Muscle of leg (tissue), 16 donors: ENCODE data around the gene FAM186B. TPM values are rescaled to one million over a fixed set of nuclear protein-coding genes. Genes with fewer than 3 reads are reported as not detected.
"Not testable (repeated sequence)": the region's sequence is repeated elsewhere in the genome, so short reads cannot be mapped to it uniquely, and the experiment has no call there.

ENCODE experiments used
- DNase-seq: peaks from one replicate; pipeline ENCODE4 v3.0.0; 2013
- H3K27ac ChIP-seq: one replicate; pipeline ENCODE4 v1.5.1; 2013; ENCODE audit warnings: mild to moderate bottlenecking, low read length, control low read depth
- H3K27me3 ChIP-seq: one replicate; pipeline ENCODE4 v1.6.1; 2013; ENCODE audit warnings: low read length; ENCODE audit not compliant: control insufficient read depth, insufficient read depth
- H3K36me3 ChIP-seq: one replicate; pipeline ENCODE4 v1.6.1; 2013; ENCODE audit warnings: low read length; ENCODE audit not compliant: control insufficient read depth, insufficient read depth
- H3K4me1 ChIP-seq: one replicate; pipeline ENCODE4 v1.6.1; 2013; ENCODE audit warnings: low read length; ENCODE audit not compliant: control insufficient read depth, insufficient read depth
- H3K4me3 ChIP-seq: one replicate; pipeline ENCODE4 v1.5.1; 2013; ENCODE audit warnings: low read length, control low read depth
- H3K9me3 ChIP-seq: replicated peaks from 2 replicates; pipeline ENCODE4 v1.6.1; 2013; ENCODE audit warnings: low read depth, low read length; ENCODE audit not compliant: control insufficient read depth
- WGBS: methylation state at CpG from one replicate; pipeline ENCODE4 v1.1.5; 2013; ENCODE audit warnings: missing lambda C conversion rate; ENCODE audit not compliant: insufficient coverage; 5-methylcytosine and 5-hydroxymethylcytosine counted together
- long read RNA-seq, 11 donors: transcript quantifications; one replicate each; lab custom pipeline, GENCODE V29; 2026
- polyA plus RNA-seq, 8 donors: library from polyadenylated mRNA; unstranded; fragments of 120-200 nt; gene quantifications; one replicate each; pipeline versions ENCODE4 v1.2.1 to v1.2.3, GENCODE V29; 2013; ENCODE audit warnings: inconsistent platforms in 1 of 8, low replicate concordance in 1 of 8; ENCODE audit not compliant: insufficient read length in 8 of 8, insufficient read depth in 1 of 8
- total RNA-seq: library from RNA; stranded (reverse); fragments of 120-200 nt; gene quantifications from one replicate; pipeline ENCODE4 v1.2.4, GENCODE V29; 2013

FAM186B gene
- 0.18 TPM for total RNA-seq
- 1 to 10 TPM in 4 of 8 donors, under 1 TPM in 4; 0.37 to 3.3 (median 1.1) TPM for polyA plus RNA-seq
- long read RNA-seq, donor 1: 0 reads
- long read RNA-seq, donor 2: 0 reads
- long read RNA-seq, donor 3: 0 reads
- long read RNA-seq, donor 4: 0 reads
- long read RNA-seq, donor 5: 0 reads
- long read RNA-seq, donor 6, partial matches to known transcripts: 8 of 8 reads
- long read RNA-seq, donor 6, other reads (novel, unspliced or antisense): 0 of 8 reads
- long read RNA-seq, donor 7: 0 reads
- long read RNA-seq, donor 8: 0 reads
- long read RNA-seq, donor 9: 0 reads
- long read RNA-seq, donor 10, partial matches to known transcripts: 8 of 8 reads
- long read RNA-seq, donor 10, other reads (novel, unspliced or antisense): 0 of 8 reads
- long read RNA-seq, donor 11: 0 reads

DNA sequence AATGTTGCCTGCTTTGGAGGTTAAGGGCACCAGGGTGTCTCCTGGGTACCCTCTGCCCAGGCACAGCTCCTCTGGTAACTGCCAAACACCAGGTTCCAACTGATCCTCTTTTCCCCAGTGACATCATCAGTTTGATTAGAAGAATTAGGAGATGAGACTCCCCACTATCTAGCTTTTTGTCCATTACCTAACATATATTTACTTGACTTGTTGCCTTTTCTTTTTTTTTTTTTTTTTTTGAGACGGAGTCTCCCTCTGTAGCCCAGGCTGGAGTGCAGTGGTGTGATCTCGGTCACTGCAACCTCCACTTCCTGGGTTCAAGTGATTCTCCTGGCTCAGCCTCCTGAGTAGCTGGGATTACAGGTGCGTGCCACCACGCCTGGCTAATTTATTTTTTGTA, at the start of gene FAM186B:
Gene FAM186B, minus strand, starts transcription at position 101 of the 400 bp plus-strand sequence. CDS start 162 bp downstream, outside the sequence.
- H3K9me3 ChIP-seq, H3K36me3 ChIP-seq, H3K27ac ChIP-seq: not testable (repeated sequence)

DNA sequence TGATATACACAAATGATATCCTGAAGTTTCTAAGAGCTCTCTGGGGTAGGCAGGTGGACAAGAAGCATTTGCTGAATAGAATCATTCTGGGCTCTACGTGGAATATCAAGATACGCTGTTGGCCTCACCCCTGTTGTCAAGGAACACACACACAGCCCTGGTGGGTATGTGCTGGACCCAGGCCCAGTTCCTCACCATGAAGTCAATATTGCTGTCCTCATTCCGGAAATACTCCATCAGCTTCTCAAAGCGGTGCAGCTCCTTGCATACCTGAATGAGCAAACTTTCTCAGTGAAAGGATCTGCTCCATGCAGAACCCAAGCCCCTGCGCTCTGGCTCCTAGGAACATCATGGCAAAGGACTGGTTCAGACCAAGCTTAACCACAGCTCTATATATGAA, 49.3 kb upstream of the FAM186B start:
- Histone ChIP-seq H3K27ac (no peak overlapping the region), H3K9me3 (no peaks in the 10 kb centered on the region), H3K36me3 (peaks cover 91% of the 10 kb centered on the region), H3K4me3 (no peak overlapping the region), H3K27me3 (no peaks in the 10 kb centered on the region), H3K4me1 (peaks cover 26% of the 10 kb centered on the region)
- DNase-seq: no peak
- 88% methylated on average over 3 of the region's 5 CpGs for whole genome bisulfite sequencing

More for the DNA sequence above, at the start of gene FAM186B:
- not testable (repeated sequence) for H3K4me3 ChIP-seq, H3K27me3 ChIP-seq, DNase-seq, H3K4me1 ChIP-seq
- no CpG with 5 or more reads among the region's 4 CpGs for WGBS

DNA sequence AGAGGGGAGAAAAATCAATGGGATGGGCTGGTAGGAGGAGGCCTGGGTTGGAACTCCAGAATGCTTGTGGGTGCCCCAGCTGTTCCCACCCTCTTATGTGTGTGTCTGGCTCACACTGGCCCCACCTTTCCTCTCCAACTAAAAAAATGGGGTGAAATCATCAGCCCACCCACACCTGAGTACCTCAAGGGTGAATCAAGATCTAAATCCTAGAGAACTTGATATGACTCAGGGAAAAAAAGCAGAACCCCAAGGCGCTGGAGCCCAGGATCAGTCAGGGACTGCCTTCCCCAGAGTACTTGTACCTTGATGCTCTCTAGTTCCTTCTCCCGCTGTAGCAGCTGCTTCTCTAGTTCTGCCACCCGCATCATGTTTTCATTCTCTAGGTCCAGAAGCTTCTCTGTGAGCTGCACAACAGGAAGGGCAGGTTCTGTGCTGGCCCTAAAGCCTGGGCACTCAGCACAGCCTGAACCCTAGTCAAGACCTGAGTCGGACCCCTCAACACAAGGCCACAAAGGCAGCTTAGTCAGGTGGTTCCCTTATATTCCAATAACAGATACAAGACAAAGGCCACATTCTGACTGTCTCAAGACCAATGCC, 47.6 kb upstream of the FAM186B start:
- Histone ChIP-seq H3K4me3 (no peak overlapping the region), H3K4me1 (peaks cover 38% of the 10 kb centered on the region), H3K27me3 (no peaks in the 10 kb centered on the region), H3K36me3 (peaks cover 96% of the 10 kb centered on the region), H3K9me3 (no peaks in the 10 kb centered on the region), H3K27ac (no peak overlapping the region)
- no peak for DNase-seq
- 91% methylated on average over 4 of the region's 4 CpGs for WGBS

GRCh38 chr12:49651855-49652254, 46.4 kb upstream of the FAM186B start:
- H3K36me3 ChIP-seq: peaks cover 90% of the 10 kb centered on the region
- WGBS: 57% methylated on average over 7 of the region's 8 CpGs
- H3K4me1 ChIP-seq: peaks cover 41% of the 10 kb centered on the region
- no peak overlapping the region for H3K27ac ChIP-seq
- H3K9me3 ChIP-seq: no peaks in the 10 kb centered on the region
- DNase-seq: no peak
- no peaks in the 10 kb centered on the region for H3K27me3 ChIP-seq
- H3K4me3 ChIP-seq: no peak overlapping the region

DNA sequence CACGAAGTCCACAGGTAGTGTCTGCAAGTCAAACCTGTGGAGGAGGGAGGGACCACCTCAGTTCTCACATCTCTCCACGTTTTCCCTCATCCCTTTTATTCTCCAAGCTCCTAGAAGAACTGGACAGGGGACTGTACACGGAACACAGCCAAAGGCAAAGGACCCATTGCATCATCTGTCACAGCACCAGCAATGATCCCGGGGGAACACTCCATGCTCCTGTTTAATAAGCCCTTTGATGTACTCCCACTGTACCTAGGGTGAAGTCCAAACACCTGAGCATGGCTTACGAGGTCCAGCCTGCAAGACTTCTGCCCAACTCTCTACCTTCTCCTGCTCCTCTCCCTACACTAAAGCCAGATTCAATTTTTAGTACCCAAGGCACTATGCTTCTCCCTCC, 44.5 kb upstream of the FAM186B start:
- no peak overlapping the region for H3K4me3 ChIP-seq
- H3K4me1 ChIP-seq: peaks cover 39% of the 10 kb centered on the region
- H3K27ac ChIP-seq: no peak overlapping the region
- H3K36me3 ChIP-seq: peaks cover 94% of the 10 kb centered on the region
- 90% methylated on average over 3 of the region's 5 CpGs for WGBS
- no peaks in the 10 kb centered on the region for H3K27me3 ChIP-seq
- H3K9me3 ChIP-seq: no peaks in the 10 kb centered on the region
- no peak for DNase-seq

DNA sequence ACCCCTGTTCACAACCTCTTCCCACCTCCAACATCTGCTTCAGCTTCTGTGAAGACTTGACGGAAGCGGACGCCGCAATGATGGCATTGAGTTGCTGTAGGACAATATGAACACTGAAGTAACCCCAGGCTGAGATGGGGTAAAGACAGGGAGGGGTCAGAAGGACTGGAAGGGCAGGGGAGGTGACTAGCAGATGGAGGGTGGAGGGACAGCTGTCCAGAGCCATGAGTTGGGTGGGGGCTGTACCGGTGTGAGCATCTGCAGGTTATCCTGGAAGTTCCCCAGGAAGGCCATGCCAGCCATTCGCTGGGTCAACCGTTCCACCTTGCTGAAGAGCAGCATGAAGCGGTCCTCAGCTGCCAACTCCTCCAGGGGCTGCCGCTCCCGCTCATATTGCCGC, 44.0 kb upstream of the FAM186B start:
- Histone ChIP-seq H3K4me3 (no peak overlapping the region), H3K27ac (peak overlapping the region; percentile 13), H3K27me3 (no peaks in the 10 kb centered on the region), H3K4me1 (peaks cover 42% of the 10 kb centered on the region), H3K9me3 (no peaks in the 10 kb centered on the region), H3K36me3 (peaks cover 93% of the 10 kb centered on the region)
- no peak for DNase-seq
- 92% methylated on average over 7 of the region's 11 CpGs for WGBS

- Histone ChIP-seq H3K27ac (no peak overlapping the region), H3K36me3 (peaks cover 94% of the 10 kb centered on the region), H3K4me3 (no peak overlapping the region), H3K9me3 (no peaks in the 10 kb centered on the region), H3K27me3 (no peaks in the 10 kb centered on the region), H3K4me1 (peaks cover 42% of the 10 kb centered on the region)
- no peak for DNase-seq
- no CpG with 5 or more reads among the region's 3 CpGs for WGBS
Observed at GRCh38 chr12:49648712-49649003, 43.2 kb upstream of the FAM186B start.

DNA sequence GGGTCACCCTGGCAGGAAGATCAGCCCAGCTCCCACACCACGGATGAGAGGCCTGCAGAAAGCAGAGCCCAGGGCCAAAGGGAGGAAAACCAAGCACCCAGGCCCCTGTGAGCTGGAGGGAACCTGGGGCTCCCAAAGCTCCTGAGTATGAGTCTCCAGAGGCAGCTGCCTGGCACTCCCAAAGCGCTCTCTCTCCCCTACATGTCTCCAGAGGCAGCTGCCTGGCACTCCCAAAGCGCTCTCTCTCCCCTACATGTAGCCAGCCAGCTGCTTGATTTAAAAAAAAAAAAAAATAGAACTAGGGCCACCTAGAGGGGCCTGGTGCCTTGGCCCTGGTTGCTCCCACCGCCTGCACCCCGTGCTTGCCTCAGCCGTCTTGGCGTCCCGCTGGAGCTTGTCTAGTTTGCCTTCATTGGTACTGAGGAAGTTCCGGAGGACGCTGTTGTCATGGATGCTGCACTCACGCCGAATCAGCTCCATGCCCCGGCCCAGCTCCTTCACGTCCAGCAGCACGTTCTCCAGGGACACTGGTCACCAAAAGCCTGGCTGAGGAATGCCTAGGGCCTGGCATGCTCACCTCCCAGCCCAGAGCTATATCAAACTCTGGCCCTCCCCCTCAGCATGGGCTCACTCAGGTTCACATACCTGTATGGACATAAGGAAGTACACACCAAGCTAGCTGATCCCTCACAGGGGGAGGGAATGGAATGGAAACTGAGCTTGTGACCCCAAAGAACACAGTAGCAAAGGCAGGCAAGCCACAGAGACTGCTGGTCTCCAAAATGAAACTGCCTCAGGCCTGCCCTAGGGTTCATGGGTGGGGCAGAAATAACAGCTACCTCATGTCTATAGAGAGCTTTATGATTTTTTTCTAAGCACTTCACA, 42.6 kb upstream of the FAM186B start:
- DNase-seq: no peak
- Histone ChIP-seq H3K27ac (peak overlapping the region; percentile 69), H3K9me3 (no peaks in the 10 kb centered on the region), H3K36me3 (peaks cover 94% of the 10 kb centered on the region), H3K4me1 (peaks cover 42% of the 10 kb centered on the region), H3K4me3 (no peak overlapping the region), H3K27me3 (no peaks in the 10 kb centered on the region)
- WGBS: 74% methylated on average over 13 of the region's 15 CpGs

DNA sequence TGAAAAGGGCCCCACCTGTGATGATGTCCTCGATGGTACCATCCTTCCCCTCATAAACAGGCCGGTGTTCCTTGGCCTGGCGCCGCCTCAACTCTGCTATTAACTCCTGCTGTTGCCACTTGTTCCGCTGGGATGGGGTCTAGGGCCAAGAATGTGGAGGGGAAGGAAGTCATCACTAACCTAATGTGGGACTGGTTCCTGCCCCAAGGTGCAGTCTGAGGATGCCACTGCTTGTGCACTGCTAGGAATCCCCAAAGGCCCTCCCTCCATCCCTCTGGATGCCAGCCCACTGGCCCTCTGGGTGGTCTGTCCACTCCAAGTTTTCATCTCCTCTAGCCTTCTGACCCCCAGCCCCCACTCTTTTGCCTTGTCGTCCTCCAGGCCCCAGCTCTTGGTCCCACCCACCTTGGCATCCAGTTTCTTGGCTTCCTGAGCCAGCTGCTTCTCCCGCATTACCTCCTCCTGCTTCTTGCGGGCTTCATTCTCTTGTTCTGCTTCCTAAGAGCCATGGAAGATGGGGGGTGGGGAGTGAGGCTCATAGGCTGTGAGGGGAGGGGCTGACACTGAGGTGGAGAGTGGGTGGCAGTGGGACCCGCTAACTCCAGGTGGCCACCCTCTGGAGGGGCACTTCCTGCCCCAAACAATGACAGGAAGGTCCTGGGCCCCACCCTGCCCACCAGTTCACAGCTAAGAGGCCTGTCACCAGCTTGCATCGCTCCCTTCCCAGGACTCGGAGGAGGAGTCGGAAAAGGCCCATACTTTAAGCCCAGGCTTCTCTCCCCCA, 41.6 kb upstream of the FAM186B start:
- DNase-seq: no peak
- Histone ChIP-seq H3K4me3 (no peak overlapping the region), H3K9me3 (no peaks in the 10 kb centered on the region), H3K36me3 (peaks cover 94% of the 10 kb centered on the region), H3K27me3 (no peaks in the 10 kb centered on the region), H3K27ac (peak overlapping the region; percentile 69), H3K4me1 (peaks cover 42% of the 10 kb centered on the region)
- WGBS: 31% methylated on average over 2 of the region's 12 CpGs
